Kidney (tissue), 14 donors: ENCODE results near the gene URB2. TPM values are rescaled to one million over a fixed set of nuclear protein-coding genes. Genes with fewer than 3 reads are reported as not detected.

Experiments used
- DNase-seq, 5 donors: peaks; one replicate each; pipeline ENCODE4 v3.0.0-alpha.2; 2013 to 2020
- FAIRE-seq: peaks from 2 replicates; lab custom pipeline; 2012; peaks lifted over from hg19 to GRCh38; lab: Jason Lieb, UNC
- H3K27ac ChIP-seq, 2 donors: one replicate each; pipeline ENCODE4 v1.7.0; 2013; ENCODE audit warnings: low read depth in 2 of 2, low read length in 2 of 2, inconsistent platforms in 1 of 2
- H3K27me3 ChIP-seq: one replicate; pipeline ENCODE4 v1.7.1; 2013; ENCODE audit warnings: low read length, inconsistent platforms; ENCODE audit not compliant: control insufficient read depth, insufficient read depth
- H3K36me3 ChIP-seq, 3 donors: one replicate each; pipeline versions ENCODE4 v1.7.0 to v1.7.1; 2013; ENCODE audit warnings: low read length in 3 of 3, control low read depth in 1 of 3, inconsistent platforms in 1 of 3; ENCODE audit not compliant: insufficient read depth in 3 of 3, control insufficient read depth in 2 of 3
- H3K4me1 ChIP-seq, 3 donors: one replicate each; pipeline versions ENCODE4 v1.7.0 to v1.7.1; 2013; ENCODE audit warnings: low read length in 3 of 3, inconsistent platforms in 1 of 3, low read depth in 1 of 3; ENCODE audit not compliant: control insufficient read depth in 2 of 3, insufficient read depth in 2 of 3
- H3K4me3 ChIP-seq, 3 donors: one replicate each; pipeline versions ENCODE4 v1.7.0 to v1.8.1; 2013; ENCODE audit warnings: low read length in 3 of 3, control low read depth in 1 of 3, inconsistent platforms in 1 of 3
- H3K9ac ChIP-seq, 3 donors: one replicate each; pipeline versions ENCODE4 v1.7.0 to v1.7.1; 2013; ENCODE audit warnings: low read length in 3 of 3, control low read depth in 1 of 3, inconsistent platforms in 1 of 3
- H3K9me3 ChIP-seq, 3 donors: one replicate each; pipeline versions ENCODE4 v1.7.0 to v1.7.1; 2013; ENCODE audit warnings: low read length in 3 of 3, control low read depth in 1 of 3, inconsistent platforms in 1 of 3; ENCODE audit not compliant: control insufficient read depth in 2 of 3, insufficient read depth in 1 of 3
- intact Hi-C: fragments of 100-400 bp; cut with DNase I; formaldehyde crosslinking; loops from one replicate; pipeline ENCODE4 v1.11.1; 2022
- polyA plus RNA-seq: library from polyadenylated mRNA; stranded (reverse); fragments of 350-450 nt; fragmentation: Illumina TruSeq; extraction: RNeasy Lipid Tissue Mini Kit (QIAGEN cat#74804); gene quantifications from one replicate; pipeline ENCODE4 v1.2.3, GENCODE V29; 2014; ENCODE audit warnings: low read depth, low replicate concordance; ENCODE audit not compliant: insufficient read depth
- total RNA-seq: library from RNA; stranded (reverse); fragmentation: NEBNext Ultra II Directional; extraction: Animal tissue kit (Norgen Biotek cat#: 25700); gene quantifications from one replicate; pipeline ENCODE4 v1.2.1, GENCODE V29; 2021
- TF ChIP-seq, protein P1 (sequence below): IDR thresholded peaks from 3 replicates; pipeline ENCODE4 v1.5.1; 2012; ENCODE audit warnings: mild to moderate bottlenecking, moderate library complexity, borderline replicate concordance; ENCODE audit not compliant: insufficient read depth; ENCODE audit errors: extremely low read depth
- donor health status: control.
- donor health status: control.
- donor health status: control.
- donor health status: control.
- donor health status: control.
- donor health status: DM: yes; HTN: yes; CAD: no.
- donor health status: Normal renal cell carcinoma (clear cell type).

URB2 gene
- total and polyA plus RNA-seq, 2 donors from 2014 or later: 1.4 to 8.3 TPM

DNA sequence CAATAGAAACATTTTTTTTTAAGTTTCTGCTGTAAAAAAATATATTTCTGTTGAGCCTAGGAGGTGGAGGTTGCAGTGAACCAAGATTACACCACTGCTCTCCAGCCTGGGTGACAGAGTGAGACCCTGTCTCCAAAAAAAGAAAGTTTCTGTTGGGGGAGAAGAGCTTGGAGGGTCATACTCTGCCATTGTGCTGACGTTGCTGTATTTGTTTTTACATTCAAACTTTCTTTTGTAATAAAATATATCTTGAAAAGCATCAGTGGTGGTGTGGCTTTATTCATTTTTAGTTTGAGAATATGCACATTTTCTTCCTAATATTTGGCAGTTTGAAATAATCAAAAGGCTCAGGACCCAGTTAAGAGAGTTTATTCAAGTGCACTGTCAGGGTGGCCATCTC, 64.6 kb downstream of the URB2 start:
- TF ChIP-seq, protein P1, sequence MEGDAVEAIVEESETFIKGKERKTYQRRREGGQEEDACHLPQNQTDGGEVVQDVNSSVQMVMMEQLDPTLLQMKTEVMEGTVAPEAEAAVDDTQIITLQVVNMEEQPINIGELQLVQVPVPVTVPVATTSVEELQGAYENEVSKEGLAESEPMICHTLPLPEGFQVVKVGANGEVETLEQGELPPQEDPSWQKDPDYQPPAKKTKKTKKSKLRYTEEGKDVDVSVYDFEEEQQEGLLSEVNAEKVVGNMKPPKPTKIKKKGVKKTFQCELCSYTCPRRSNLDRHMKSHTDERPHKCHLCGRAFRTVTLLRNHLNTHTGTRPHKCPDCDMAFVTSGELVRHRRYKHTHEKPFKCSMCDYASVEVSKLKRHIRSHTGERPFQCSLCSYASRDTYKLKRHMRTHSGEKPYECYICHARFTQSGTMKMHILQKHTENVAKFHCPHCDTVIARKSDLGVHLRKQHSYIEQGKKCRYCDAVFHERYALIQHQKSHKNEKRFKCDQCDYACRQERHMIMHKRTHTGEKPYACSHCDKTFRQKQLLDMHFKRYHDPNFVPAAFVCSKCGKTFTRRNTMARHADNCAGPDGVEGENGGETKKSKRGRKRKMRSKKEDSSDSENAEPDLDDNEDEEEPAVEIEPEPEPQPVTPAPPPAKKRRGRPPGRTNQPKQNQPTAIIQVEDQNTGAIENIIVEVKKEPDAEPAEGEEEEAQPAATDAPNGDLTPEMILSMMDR: no peak
- no peak overlapping the region for H3K4me3 ChIP-seq
- H3K36me3 ChIP-seq: no peaks in the 10 kb centered on the region
- H3K9ac ChIP-seq: no peak overlapping the region
- DNase-seq (no peak), FAIRE-seq (no peak)
- H3K27ac ChIP-seq: no peak overlapping the region
- H3K4me1 ChIP-seq: no peaks in the 10 kb centered on the region
- H3K9me3 ChIP-seq: no peaks in the 10 kb centered on the region
- intact Hi-C loops: no loop called here
- H3K27me3 ChIP-seq: no peaks in the 10 kb centered on the region

DNA sequence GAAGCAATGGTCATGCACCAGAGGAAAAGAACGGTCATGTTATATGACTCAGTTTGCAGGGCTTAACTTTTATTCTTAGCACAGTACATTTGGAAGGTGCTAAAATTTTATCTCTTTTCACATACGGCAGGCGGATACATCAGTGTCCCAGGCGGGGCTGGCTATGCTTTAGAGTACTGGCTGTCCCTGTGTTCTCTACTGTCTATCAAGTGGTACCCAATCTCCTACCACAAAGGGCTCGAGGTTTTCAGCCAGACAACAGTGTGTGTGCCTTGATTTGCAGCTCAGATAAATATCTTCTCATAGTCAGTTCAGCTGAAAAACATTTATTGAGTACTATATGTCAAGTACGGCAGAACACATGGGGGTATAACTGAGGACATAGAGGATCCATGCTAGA, 65.3 kb downstream of the URB2 start:
- H3K27me3 ChIP-seq: no peaks in the 10 kb centered on the region
- no peaks in the 10 kb centered on the region for H3K4me1 ChIP-seq
- H3K36me3 ChIP-seq: no peaks in the 10 kb centered on the region
- H3K4me3 ChIP-seq: no peak overlapping the region
- H3K9me3 ChIP-seq: no peaks in the 10 kb centered on the region
- intact Hi-C loops: no loop called here
- H3K27ac ChIP-seq: no peak overlapping the region
- FAIRE-seq (no peak), DNase-seq (no peak)
- TF ChIP-seq, protein P1: no peak
- H3K9ac ChIP-seq: no peak overlapping the region

DNA sequence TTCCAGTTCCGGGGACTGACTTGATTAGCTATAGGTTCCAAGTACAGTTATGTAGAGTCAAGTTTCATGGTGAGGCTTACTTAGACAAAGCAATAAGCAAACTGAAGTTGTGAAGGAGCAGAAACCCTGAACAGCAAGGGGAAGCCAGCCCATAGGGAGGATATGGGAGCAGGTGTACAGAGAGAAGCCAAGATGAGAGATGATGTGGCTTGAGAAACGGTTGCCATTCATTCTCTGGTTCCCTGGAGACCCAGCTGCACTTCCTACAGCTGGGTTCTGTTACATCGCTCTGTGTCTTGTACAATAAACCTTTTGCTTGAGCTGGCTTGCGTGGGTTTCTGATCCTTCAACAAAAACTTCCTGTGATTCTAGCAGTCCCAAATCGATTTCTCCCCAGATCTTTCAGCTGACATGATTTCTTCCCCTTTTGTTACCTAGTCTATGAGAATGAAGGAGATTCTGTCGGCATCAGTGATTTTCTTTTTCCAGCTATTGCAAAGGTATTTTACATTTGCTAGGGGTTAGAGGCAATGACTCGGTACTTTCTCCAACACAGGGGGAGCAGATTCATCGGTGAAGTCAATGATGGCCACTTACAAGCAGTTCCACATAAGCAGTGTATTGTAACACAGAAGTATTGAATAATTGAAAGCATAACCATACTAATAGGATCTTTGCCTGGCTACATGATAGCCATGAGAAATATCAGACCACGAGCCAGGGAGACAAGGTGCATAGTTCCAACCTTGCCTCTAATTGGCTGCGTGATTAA, 67.3 kb downstream of the URB2 start:
- H3K36me3 ChIP-seq: no peaks in the 10 kb centered on the region
- no peak overlapping the region for H3K27ac ChIP-seq
- TF ChIP-seq, protein P1: no peak
- intact Hi-C loops: no loop called here
- H3K9ac ChIP-seq: no peak overlapping the region
- H3K4me3 ChIP-seq: no peak overlapping the region
- H3K9me3 ChIP-seq: no peaks in the 10 kb centered on the region
- DNase-seq: no peak
- FAIRE-seq: no peak
- no peaks in the 10 kb centered on the region for H3K27me3 ChIP-seq
- no peaks in the 10 kb centered on the region for H3K4me1 ChIP-seq
